HEK293 (cell line): ENCODE results near the gene RBM10.

Experiments
- BCL11A ChIP-seq: fragments of 450-650 bp; formaldehyde crosslinking; IDR thresholded peaks from 2 replicates; pipeline ENCODE4 v1.5.1; 2016; ENCODE audit warnings: low read depth, missing biosample characterization, missing genetic modification characterization
- GLIS2 ChIP-seq: fragments of 450-650 bp; formaldehyde crosslinking; IDR thresholded peaks from 2 replicates; pipeline ENCODE4 v1.5.1; 2016; ENCODE audit warnings: missing biosample characterization, missing genetic modification characterization
- PBX3 ChIP-seq: sonication (generic); formaldehyde crosslinking; IDR thresholded peaks from 2 replicates; pipeline ENCODE4 v1.8.1; 2022; ENCODE audit warnings: mild to moderate bottlenecking, moderate library complexity, missing genetic modification reagents
- REST ChIP-seq: fragments of 450-650 bp; formaldehyde crosslinking; IDR thresholded peaks from 2 replicates; pipeline ENCODE4 v1.5.1; 2016; ENCODE audit warnings: missing biosample characterization, missing genetic modification characterization
- YY1 ChIP-seq: fragments of 450-650 bp; formaldehyde crosslinking; IDR thresholded peaks from 2 replicates; pipeline ENCODE4 v1.5.1; 2018; ENCODE audit warnings: missing biosample characterization, missing genetic modification characterization
- ZBTB1 ChIP-seq: fragments of 450-650 bp; formaldehyde crosslinking; IDR thresholded peaks from 2 replicates; pipeline ENCODE4 v1.5.1; 2016; ENCODE audit warnings: missing biosample characterization, missing genetic modification characterization
- ZNF692 ChIP-seq: fragments of 450-650 bp; formaldehyde crosslinking; IDR thresholded peaks from 2 replicates; pipeline ENCODE4 v1.5.1; 2016; ENCODE audit warnings: missing biosample characterization, missing genetic modification characterization
- TF ChIP-seq, protein P1 (sequence below): fragments of 450-650 bp; formaldehyde crosslinking; IDR thresholded peaks from 2 replicates; pipeline ENCODE4 v1.5.1; 2016; ENCODE audit warnings: missing biosample characterization, missing genetic modification characterization
- TF ChIP-seq, protein P2 (sequence below): fragments of 450-650 bp; formaldehyde crosslinking; IDR thresholded peaks from 2 replicates; pipeline ENCODE4 v1.5.1; 2016; ENCODE audit warnings: missing biosample characterization, missing genetic modification characterization

DNA sequence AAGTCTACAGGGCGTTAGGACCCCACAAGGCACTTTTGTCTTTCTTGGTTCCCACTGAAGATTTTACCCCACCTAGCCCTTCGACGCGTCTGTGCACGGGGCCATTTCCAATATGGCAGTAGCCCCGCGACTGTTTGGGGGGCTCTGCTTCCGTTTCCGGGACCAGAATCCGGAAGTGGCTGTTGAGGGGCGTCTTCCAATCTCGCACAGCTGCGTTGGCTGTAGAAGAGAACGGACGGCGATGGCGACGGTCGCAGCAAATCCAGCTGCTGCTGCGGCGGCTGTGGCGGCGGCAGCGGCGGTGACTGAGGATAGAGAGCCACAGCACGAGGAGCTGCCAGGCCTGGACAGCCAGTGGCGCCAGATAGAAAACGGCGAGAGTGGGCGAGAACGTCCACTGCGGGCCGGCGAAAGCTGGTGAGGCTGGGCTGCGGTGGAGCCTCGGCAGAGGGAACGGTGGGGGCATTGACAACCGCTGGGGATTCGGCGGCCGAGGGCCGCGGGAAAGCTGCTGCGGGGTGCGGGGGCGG lies 87.8 kb downstream of the RBM10 start, which contains the start of gene USP11:
- TF ChIP-seq, protein P1, sequence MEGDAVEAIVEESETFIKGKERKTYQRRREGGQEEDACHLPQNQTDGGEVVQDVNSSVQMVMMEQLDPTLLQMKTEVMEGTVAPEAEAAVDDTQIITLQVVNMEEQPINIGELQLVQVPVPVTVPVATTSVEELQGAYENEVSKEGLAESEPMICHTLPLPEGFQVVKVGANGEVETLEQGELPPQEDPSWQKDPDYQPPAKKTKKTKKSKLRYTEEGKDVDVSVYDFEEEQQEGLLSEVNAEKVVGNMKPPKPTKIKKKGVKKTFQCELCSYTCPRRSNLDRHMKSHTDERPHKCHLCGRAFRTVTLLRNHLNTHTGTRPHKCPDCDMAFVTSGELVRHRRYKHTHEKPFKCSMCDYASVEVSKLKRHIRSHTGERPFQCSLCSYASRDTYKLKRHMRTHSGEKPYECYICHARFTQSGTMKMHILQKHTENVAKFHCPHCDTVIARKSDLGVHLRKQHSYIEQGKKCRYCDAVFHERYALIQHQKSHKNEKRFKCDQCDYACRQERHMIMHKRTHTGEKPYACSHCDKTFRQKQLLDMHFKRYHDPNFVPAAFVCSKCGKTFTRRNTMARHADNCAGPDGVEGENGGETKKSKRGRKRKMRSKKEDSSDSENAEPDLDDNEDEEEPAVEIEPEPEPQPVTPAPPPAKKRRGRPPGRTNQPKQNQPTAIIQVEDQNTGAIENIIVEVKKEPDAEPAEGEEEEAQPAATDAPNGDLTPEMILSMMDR (tag by site-specific recombination): no peak
- peak; percentile 33; the same call in 1 of the 2 replicates for TF ChIP-seq REST (tag by site-specific recombination)
- TF ChIP-seq BCL11A: no peak
- peak; percentile 90 for TF ChIP-seq YY1
- peak; percentile 39; the same call in 1 of the 2 replicates for TF ChIP-seq PBX3 (CRISPR knock-in tag)
- TF ChIP-seq ZBTB1 (tag by site-specific recombination): no peak
- TF ChIP-seq GLIS2 (tag by site-specific recombination): 0 out of 2 replicates have a peak, but pooled peaks have one; percentile 61
- TF ChIP-seq ZNF692 (tag by site-specific recombination): no peak
- TF ChIP-seq, protein P2, sequence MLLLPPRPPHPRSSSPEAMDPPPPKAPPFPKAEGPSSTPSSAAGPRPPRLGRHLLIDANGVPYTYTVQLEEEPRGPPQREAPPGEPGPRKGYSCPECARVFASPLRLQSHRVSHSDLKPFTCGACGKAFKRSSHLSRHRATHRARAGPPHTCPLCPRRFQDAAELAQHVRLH (tag by site-specific recombination): no peak
